CD14-positive monocyte (primary cell): ENCODE data around the gene PCSK4. TPM values are rescaled to one million over a fixed set of nuclear protein-coding genes. Genes with fewer than 3 reads are reported as not detected.

Experiments
- DNase-seq, 3 donors: peaks; one replicate each; pipeline ENCODE4 v3.0.0-alpha.2; 2011 to 2022
- H2AFZ ChIP-seq: 2 replicates; pipeline ENCODE4 v1.6.0; 2012; ENCODE audit warnings: mild to moderate bottlenecking, low read depth, low read length, inconsistent platforms; ENCODE audit not compliant: insufficient read depth, poor library complexity, severe bottlenecking
- H3K27ac ChIP-seq, 2 donors: 1 replicate in 1 of 2; 2 replicates in 1 of 2; pipeline ENCODE4 v1.5.1; 2012 to 2013; ENCODE audit warnings: low read length in 2 of 2, control low read depth in 1 of 2, inconsistent platforms in 1 of 2, low read depth in 1 of 2, mild to moderate bottlenecking in 1 of 2
- H3K27me3 ChIP-seq, 2 donors: one replicate each; pipeline versions ENCODE4 v1.6.0 to v1.6.1; 2011 to 2013; ENCODE audit warnings: low read length in 2 of 2; ENCODE audit not compliant: control insufficient read depth in 2 of 2, insufficient read depth in 2 of 2
- H3K36me3 ChIP-seq, 2 donors: replicated peaks in 1 of 2; 1 replicate in 1 of 2; 2 replicates in 1 of 2; pipeline versions ENCODE4 v1.5.1 to v1.6.1; 2012 to 2013; ENCODE audit warnings: low read length in 2 of 2, control low read depth in 1 of 2, inconsistent platforms in 1 of 2, mild to moderate bottlenecking in 1 of 2; ENCODE audit not compliant: insufficient read depth in 2 of 2, control insufficient read depth in 1 of 2
- H3K4me1 ChIP-seq, 2 donors: 1 replicate in 1 of 2; 2 replicates in 1 of 2; pipeline versions ENCODE4 v1.5.1 to v1.6.1; 2012 to 2013; ENCODE audit warnings: low read length in 2 of 2, control low read depth in 1 of 2, inconsistent platforms in 1 of 2, mild to moderate bottlenecking in 1 of 2, moderate library complexity in 1 of 2; ENCODE audit not compliant: insufficient read depth in 2 of 2, control insufficient read depth in 1 of 2
- H3K4me2 ChIP-seq: replicated peaks from 2 replicates; pipeline ENCODE3; 2012; ENCODE audit warnings: low read length, moderate library complexity, mild to moderate bottlenecking; ENCODE audit not compliant: poor library complexity, severe bottlenecking; ENCODE audit errors: extremely low read depth
- H3K4me3 ChIP-seq, 3 experiments: fragments of 200-600 bp in 1 of 3; sonication (generic) in 1 of 3; replicated peaks in 1 of 3; 1 replicate in 2 of 3; 2 replicates in 1 of 3; pipeline ENCODE4 v1.5.1; 2011 to 2013; ENCODE audit warnings: low read length in 3 of 3, mild to moderate bottlenecking in 3 of 3, control low read depth in 2 of 3, low read depth in 2 of 3, inconsistent platforms in 1 of 3, moderate library complexity in 1 of 3
- H3K79me2 ChIP-seq: 2 replicates; pipeline ENCODE4 v1.6.0; 2012; ENCODE audit warnings: mild to moderate bottlenecking, control low read depth, inconsistent platforms, low read length, moderate library complexity; ENCODE audit not compliant: insufficient read depth
- H3K9ac ChIP-seq: 2 replicates; pipeline ENCODE4 v1.6.0; 2017; ENCODE audit warnings: low read length, mild to moderate bottlenecking; ENCODE audit not compliant: insufficient read depth, poor library complexity, severe bottlenecking
- H3K9me3 ChIP-seq, 2 donors: replicated peaks in 1 of 2; 1 replicate in 1 of 2; 2 replicates in 1 of 2; pipeline versions ENCODE4 v1.5.1 to v1.6.1; 2012 to 2013; ENCODE audit warnings: low read length in 2 of 2, control low read depth in 1 of 2; ENCODE audit not compliant: control insufficient read depth in 1 of 2, insufficient read depth in 1 of 2
- H4K20me1 ChIP-seq: 2 replicates; pipeline ENCODE4 v1.6.0; 2012; ENCODE audit warnings: mild to moderate bottlenecking, low read length, control low read depth, moderate library complexity; ENCODE audit not compliant: insufficient read depth
- H3K27ac Mint-ChIP-seq, 7 donors: one replicate each; pipeline ENCODE4 v1.8.0; 2020; ENCODE audit warnings: mild to moderate bottlenecking in 7 of 7, mixed read lengths in 7 of 7, moderate library complexity in 6 of 7, inconsistent platforms in 2 of 7
- H3K27me3 Mint-ChIP-seq, 3 donors: one replicate each; pipeline ENCODE4 v1.8.0; 2021 to 2022; ENCODE audit warnings: low read depth in 3 of 3, mild to moderate bottlenecking in 3 of 3, mixed read lengths in 3 of 3, moderate library complexity in 3 of 3, inconsistent platforms in 1 of 3
- H3K36me3 Mint-ChIP-seq, 2 donors: one replicate each; pipeline ENCODE4 v1.8.0; 2020; ENCODE audit warnings: mixed read lengths in 2 of 2, inconsistent platforms in 1 of 2, mild to moderate bottlenecking in 1 of 2
- H3K4me1 Mint-ChIP-seq: one replicate; pipeline ENCODE4 v1.8.0; 2020; ENCODE audit warnings: mild to moderate bottlenecking, mixed read lengths
- H3K4me3 Mint-ChIP-seq, 2 donors: one replicate each; pipeline ENCODE4 v1.8.0; 2020; ENCODE audit warnings: mild to moderate bottlenecking in 2 of 2, mixed read lengths in 2 of 2, moderate library complexity in 1 of 2
- H3K9me3 Mint-ChIP-seq, 7 donors: one replicate each; pipeline ENCODE4 v1.8.0; 2020 to 2022; ENCODE audit warnings: mixed read lengths in 7 of 7, mild to moderate bottlenecking in 6 of 7, moderate library complexity in 6 of 7, inconsistent platforms in 2 of 7
- CTCF ChIP-seq: fragments of 200-600 bp; IDR thresholded peaks from one replicate; pipeline ENCODE4 v1.8.0; 2022; ENCODE audit warnings: antibody characterized with exemption, mild to moderate bottlenecking
- WGBS: methylation state at CpG from one replicate; pipeline ENCODE4 v1.1.5; 2013; ENCODE audit warnings: missing lambda C conversion rate; ENCODE audit not compliant: insufficient coverage; 5-methylcytosine and 5-hydroxymethylcytosine counted together
- intact Hi-C, 2 donors: fragments of 100-400 bp; cut with micrococcal nuclease; formaldehyde crosslinking; loops; one replicate each; pipeline versions ENCODE4 v1.15.0 to v1.15.1; 2023
- polyA plus RNA-seq, 3 donors: library from polyadenylated mRNA; depleted of rRNA in 1 of 3; unstranded in 2 of 3; stranded (reverse) in 1 of 3; fragments of 300-500 nt in 2 of 3; fragments of >200 nt in 1 of 3; fragmentation: Illumina TruSeq in 2 of 3; gene quantifications; 1 replicate in 2 of 3; 2 replicates in 1 of 3; pipeline ENCODE4 v1.2.3, GENCODE V29; 2012 to 2021

PCSK4 gene
- polyA plus RNA-seq, 3 donors, result 0.34 to 1.0 TPM; not detected in 1

GRCh38 chr19:1438933-1439354 is 51.2 kb downstream of the PCSK4 start:
- peaks cover 28% of the 10 kb centered on the region for H3K79me2 ChIP-seq
- no peak for DNase-seq
- no peaks in the 10 kb centered on the region for H3K9me3 ChIP-seq
- H3K36me3 Mint-ChIP-seq, result peaks cover 38 to 48% of the 10 kb centered on the region in 2 donors
- peak overlapping the region; percentile 91 for H3K4me2 ChIP-seq
- H3K4me3 ChIP-seq, result peak overlapping the region; percentile 52 to 93 (median 82)
- H3K27ac Mint-ChIP-seq, result peak overlapping the region; percentile 18 to 99 (median 95)
- H3K27me3 ChIP-seq, result peaks cover 0 to under 1% of the 10 kb centered on the region in 2 donors
- H3K4me1 ChIP-seq, result peaks cover 13 to 23% of the 10 kb centered on the region in 2 donors
- peak overlapping the region; percentile 89 to 95 for H3K4me3 Mint-ChIP-seq
- H3K9ac ChIP-seq, result peak overlapping the region; percentile 98
- intact Hi-C loops, result loop anchor here in 1 of 2 donors (1.0 to 2.0 kb wide), 2 partner anchors 40 to 56 kb away; partner anchors contain the start of genes C19orf25 and NDUFS7
- 1% methylated on average over 23 of the region's 26 CpGs for WGBS
- H3K27ac ChIP-seq, result peak overlapping the region; percentile 85 to 88
- peaks cover 27% of the 10 kb centered on the region for H3K4me1 Mint-ChIP-seq
- TF ChIP-seq CTCF, result no peak
- H2AFZ ChIP-seq, result peak overlapping the region; percentile 66
- H3K27me3 Mint-ChIP-seq, result peaks cover 1 to 4% (median 3%) of the 10 kb centered on the region in 3 donors
- peaks cover 34 to 51% of the 10 kb centered on the region in 2 donors for H3K36me3 ChIP-seq
- peaks cover 0 to 2% (median 0%) of the 10 kb centered on the region in 7 donors for H3K9me3 Mint-ChIP-seq
- peaks cover 69% of the 10 kb centered on the region for H4K20me1 ChIP-seq

GRCh38 chr19:1438035-1438932 is 51.9 kb downstream of the PCSK4 start, which contains the start of gene RPS15:
Gene RPS15 (plus strand): TSS chr19:1438396. CDS start chr19:1438426, 30 bp downstream.
- Histone ChIP-seq H3K79me2 (peaks cover 28% of the 10 kb centered on the region), H3K9ac (peak within 1 kb of the TSS; percentile 98), H2AFZ (peak within 1 kb of the TSS; percentile 66), H3K4me1 (peaks cover 13 to 22% of the 10 kb centered on the region in 2 donors), H3K36me3 (peaks cover 41 to 58% of the 10 kb centered on the region in 2 donors), H3K4me3 (peak within 1 kb of the TSS; percentile 52 to 93 (median 82)), H3K9me3 (no peaks in the 10 kb centered on the region), H3K27ac (peak within 1 kb of the TSS; percentile 85 to 88), H3K27me3 (no peaks in the 10 kb centered on the region), H3K4me2 (peak within 1 kb of the TSS; percentile 91), H4K20me1 (peaks cover 71% of the 10 kb centered on the region)
- H3K4me3 Mint-ChIP-seq, result peak within 1 kb of the TSS; percentile 89 to 95
- peaks cover 0 to 4% (median 1%) of the 10 kb centered on the region in 3 donors for H3K27me3 Mint-ChIP-seq
- peak; percentile 97 for TF ChIP-seq CTCF
- H3K9me3 Mint-ChIP-seq, result peaks cover 0 to 2% (median 0%) of the 10 kb centered on the region in 7 donors
- DNase-seq, result peak; percentile 89 to 96 (median 96)
- WGBS, result 2% methylated on average over 100 of the region's 100 CpGs
- peaks cover 27% of the 10 kb centered on the region for H3K4me1 Mint-ChIP-seq
- H3K36me3 Mint-ChIP-seq, result peaks cover 38 to 50% of the 10 kb centered on the region in 2 donors
- peak within 1 kb of the TSS; percentile 95 to 99 (median 99) for H3K27ac Mint-ChIP-seq
- intact Hi-C loops, result loop anchor here in 1 of 2 donors (1.0 to 2.0 kb wide), 2 partner anchors 41 to 55 kb away; partner anchors contain the start of genes C19orf25 and NDUFS7
